Lung microvascular endothelial cell (primary cell): Measurements from ENCODE around the gene KDM1B. TPM values are rescaled to one million over a fixed set of nuclear protein-coding genes. Genes with fewer than 3 reads are reported as not detected.
"Not testable (repeated sequence)": the region's sequence is repeated elsewhere in the genome, so short reads cannot be mapped to it uniquely, and the experiment has no call there.

Source experiments
- DNase-seq, 2 donors: peaks; one replicate each; pipeline versions ENCODE4 v3.0.0 to v3.0.0-alpha.2; 2010; ENCODE audit warnings: low read depth in 2 of 2
- total RNA-seq: library from RNA; depleted of rRNA; stranded (reverse); fragments of >200 nt; gene quantifications from 2 replicates; pipeline ENCODE4 v1.2.1, GENCODE V29; 2014

KDM1B gene
- total RNA-seq, 1 donor from 2014 or later: 6.0 TPM

DNA sequence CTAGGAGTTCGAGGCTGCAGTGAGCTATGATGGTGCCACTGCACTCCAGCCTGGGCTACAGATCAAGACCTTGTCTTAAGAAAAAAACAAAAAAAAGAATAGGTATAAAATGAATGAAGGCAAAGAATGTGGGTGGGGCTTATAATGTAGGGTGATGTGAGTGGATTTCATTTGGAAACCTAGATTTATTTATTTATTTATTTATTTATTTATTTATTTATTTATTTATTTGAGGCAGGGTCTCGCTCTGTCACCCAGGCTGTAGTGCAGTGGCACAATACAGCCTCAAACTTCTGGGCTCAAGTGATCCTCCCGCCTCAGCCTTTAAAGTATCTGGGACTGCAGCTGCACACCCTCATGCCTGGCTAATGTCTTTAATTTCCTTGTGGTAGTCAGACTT, 3.8 kb upstream of the KDM1B start:
- DNase-seq: not testable (repeated sequence)

GRCh38 chr6:18151801-18152200, 3.4 kb upstream of the KDM1B start:
- DNase-seq: no peak

GRCh38 chr6:18153311-18153703, 1.9 kb upstream of the KDM1B start:
- no peak for DNase-seq

DNA sequence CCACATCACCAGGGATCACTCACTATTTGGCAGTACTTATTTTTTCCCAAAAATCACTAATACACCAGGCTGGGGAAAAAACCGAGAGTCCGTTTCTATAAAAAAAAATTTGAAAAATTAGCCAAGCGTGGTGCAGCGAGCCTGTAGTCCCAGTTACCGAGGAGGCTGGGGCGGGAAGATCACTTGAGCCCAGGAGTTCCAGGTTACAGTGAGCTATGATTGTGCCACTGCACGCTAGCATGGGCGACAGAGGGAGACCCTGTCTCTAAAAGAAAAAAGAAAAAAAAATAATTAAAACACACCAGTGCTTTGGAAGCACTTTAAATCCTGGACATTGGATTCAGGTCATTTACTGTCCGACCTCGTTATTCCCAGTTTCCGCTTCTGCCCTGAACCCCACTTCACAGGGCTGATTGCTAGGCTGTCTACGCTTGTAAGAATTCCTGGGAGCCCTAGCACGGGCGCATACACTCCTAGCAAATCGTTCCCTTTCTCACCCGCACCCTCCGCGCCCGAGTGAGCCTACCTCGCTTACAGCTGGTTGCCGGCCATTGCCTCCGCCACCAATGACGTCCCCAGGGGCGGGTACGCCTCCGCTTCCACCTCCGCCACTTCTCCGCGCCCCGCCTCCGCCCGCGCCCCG, 594 bp upstream of the KDM1B start, which contains the start of gene TPMT:
TSS of gene TPMT (minus strand) at position 571 of the 643 bp plus-strand sequence. CDS start 5,950 bp downstream, outside the sequence.
- DNase-seq: peak in 1 of 2 donors; percentile 31

DNA sequence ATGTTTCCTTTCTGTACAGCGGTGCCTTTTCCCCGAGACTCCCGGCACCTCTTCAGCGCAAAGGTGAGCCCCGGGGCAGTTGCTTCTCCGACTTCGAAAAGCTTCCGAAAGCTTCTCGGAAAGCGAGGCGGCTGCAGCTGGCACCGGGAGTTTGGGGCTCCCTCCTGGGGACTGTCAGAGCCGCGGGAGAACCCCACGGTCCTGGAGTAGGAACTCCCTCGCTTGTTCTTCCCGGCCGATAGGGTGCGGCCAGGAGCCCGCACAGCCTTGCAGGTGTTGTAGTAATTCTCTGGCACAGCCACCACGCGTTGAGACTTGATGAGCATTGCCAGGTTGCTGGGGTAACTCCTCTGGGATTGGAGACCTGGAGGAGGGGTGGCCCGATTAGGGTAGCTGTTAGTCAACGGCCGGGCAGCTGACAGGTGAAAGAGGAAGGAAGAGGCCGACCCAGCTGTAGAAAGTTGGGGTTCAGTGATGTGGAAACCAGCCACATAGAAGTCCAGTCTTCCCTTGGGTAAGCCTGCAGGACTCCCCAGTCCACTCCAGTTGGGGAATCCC, 721 bp downstream of the KDM1B start:
- peak; percentile 36 to 52 for DNase-seq

- DNase-seq: no peak
These were observed 5.7 kb downstream of the KDM1B start for GRCh38 chr6:18160911-18161310.

GRCh38 chr6:18161431-18161830, 6.2 kb downstream of the KDM1B start:
- no peak for DNase-seq

GRCh38 chr6:18162401-18162800, 7.2 kb downstream of the KDM1B start:
- DNase-seq: no peak

DNA sequence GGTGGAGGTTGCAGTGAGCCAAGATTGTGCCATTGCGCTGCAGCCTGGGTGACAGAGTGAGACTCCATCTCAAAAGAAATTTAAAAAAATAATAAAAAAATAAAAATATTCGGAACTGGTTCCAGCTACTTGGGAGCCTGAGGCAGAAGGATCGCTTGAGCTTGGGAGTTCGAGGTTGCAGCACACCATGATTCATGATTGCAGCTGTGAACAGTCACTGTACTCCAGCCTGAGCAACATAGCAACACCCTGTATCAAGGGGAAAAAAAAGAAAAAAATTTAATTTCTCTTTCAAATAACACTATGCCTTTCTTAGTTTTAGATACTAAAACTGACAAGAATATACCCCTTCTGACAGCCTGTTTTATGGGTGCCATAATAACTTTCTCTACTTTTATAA, 10.5 kb downstream of the KDM1B start:
- no peak for DNase-seq

DNA sequence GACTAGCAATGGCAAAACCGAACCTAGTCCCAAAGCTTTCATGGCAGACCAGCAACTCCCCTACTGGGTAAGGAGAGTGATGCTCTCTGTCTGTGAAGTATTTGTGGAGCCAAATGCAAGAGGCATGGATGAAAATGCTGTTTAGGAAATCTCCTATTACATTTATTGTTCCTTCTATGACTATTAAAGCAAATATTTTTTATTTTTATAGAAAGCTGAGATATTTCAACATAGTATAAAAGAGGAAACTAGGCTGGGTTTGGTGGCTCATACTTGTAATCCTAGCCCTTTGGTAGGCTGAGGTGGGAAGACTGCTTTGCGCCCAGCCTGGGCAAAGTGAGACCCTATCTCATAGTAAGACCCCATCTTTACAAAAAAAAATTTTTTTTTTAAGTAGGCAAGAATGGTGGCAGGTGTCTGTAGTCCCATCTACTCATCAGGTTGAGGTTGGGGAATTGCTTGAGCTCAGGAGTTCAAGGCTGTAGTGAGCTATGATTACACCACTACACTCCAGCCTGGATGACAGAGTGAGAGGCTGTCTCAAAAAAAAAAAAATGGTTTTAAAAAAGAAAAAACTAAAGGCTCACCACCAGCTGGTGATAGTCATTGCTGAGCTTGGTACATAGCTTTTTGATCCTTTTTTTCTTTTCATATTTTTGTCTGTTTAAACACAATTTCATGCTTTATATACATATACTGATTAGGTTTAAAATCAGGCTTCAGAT, 11.3 kb downstream of the KDM1B start:
- no peak for DNase-seq

GRCh38 chr6:18168264-18168663, 13.0 kb downstream of the KDM1B start:
- DNase-seq: no peak

GRCh38 chr6:18171871-18172270, 16.6 kb downstream of the KDM1B start:
- DNase-seq: no peak

- not testable (repeated sequence) for DNase-seq
These were observed 21.0 kb downstream of the KDM1B start for GRCh38 chr6:18176198-18176597.

- DNase-seq: no peak
These were observed 22.2 kb downstream of the KDM1B start for GRCh38 chr6:18177286-18177965.

- DNase-seq: no peak
These were observed 23.9 kb downstream of the KDM1B start for GRCh38 chr6:18178960-18179615.

DNA sequence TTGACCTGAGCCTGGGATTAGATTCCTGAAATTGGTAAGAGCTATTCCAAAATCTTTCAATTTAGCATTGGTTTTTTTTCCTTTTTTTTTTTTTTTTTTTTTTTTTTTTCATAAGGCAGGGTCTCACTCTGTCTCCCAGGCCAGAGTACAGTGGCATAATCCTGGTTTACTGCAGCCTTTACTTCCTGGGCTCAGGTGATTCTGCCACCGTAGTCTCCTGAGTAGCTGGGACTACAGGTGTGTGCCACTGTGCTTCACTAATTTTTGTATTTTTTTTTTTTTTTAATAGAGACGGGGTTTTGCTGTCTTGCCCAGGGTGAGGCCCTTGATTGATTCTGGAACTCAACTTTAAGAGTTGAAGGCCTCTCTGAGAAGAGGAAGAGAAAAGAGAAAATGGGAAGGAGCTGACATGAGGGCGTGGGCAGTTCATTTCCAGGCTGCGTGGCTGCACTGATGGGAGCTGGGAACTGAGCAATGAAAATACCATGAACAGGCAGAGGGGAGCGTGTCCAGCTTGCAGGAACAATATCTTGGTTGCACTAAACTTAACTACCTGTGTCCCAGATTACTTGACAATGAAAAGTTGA, 24.6 kb downstream of the KDM1B start:
- DNase-seq: no peak

GRCh38 chr6:18182568-18182967, 27.3 kb downstream of the KDM1B start:
- no peak for DNase-seq

DNA sequence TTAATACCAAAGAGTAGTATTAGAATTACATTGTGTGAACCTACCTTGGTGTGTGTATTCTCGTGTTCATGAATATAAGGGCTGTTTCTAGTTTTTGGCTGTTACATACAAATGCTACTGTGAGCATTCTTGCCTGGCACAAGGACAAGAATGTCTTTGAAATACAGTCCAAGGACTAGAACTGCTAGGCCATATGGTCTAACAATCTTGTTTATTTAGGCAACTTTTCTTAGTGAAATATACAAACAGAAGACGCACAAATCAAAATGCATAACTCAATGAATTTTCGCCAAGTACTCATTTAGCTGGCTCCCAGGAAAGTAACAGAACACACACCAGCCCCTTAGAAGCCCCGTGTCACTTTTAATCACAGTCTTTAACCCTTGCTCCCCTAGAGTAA, 28.5 kb downstream of the KDM1B start:
- DNase-seq: no peak

GRCh38 chr6:18185624-18186023, 30.4 kb downstream of the KDM1B start:
- no peak for DNase-seq

GRCh38 chr6:18186033-18186432, 30.8 kb downstream of the KDM1B start:
- DNase-seq: peak in 1 of 2 donors; percentile 14

DNA sequence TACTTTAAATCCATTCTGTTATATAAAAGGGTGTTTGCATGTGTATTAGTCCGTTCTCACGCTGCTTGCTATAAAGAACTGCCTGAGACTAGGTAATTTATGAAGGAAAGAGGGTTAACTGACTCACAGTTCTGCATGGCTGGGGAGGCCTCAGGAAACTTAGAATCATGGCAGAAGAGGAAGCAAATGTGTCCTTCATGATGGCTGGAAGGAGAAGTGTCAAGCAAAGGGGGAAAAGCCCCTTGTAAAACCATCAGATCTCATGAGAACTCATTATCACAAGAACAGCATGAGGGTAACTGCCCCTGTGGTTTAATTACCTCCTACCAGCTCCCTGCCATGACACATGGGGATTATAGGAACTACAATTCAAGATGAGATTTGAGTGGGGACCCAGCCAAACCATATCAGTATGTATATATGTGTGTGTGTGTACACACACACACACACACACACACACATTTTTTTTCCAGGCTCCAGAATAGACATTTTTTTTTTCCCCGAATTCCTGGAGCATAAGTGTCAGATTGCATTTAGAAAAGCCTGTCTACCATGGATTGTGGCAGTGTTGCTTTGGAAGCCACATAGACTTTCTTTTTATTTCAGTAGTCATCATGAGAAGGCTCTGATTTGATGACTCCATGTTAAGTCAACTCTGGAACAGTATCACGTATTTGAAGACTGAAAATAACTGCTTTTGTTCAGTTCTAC, 31.5 kb downstream of the KDM1B start:
- no peak for DNase-seq
